A549 (cell line): Measurements from ENCODE around the gene NRG3. TPM values are rescaled to one million over a fixed set of nuclear protein-coding genes. Genes with fewer than 3 reads are reported as not detected.
"Not testable (repeated sequence)": the region's sequence is repeated elsewhere in the genome, so short reads cannot be mapped to it uniquely, and the experiment has no call there.

Experiments
- ATAC-seq, 2 experiments: fragments of 200-7000 bp in 1 of 2; fragments of >200 bp in 1 of 2; cut with Nextera tagmentation in 1 of 2; cut with Tn5 transposase in 1 of 2; 3 replicates each; pipeline versions ENCODE4 v1.8.0 to v1.9.1; 2018 to 2020; ENCODE audit warnings: mild to moderate bottlenecking in 1 of 2, moderate library complexity in 1 of 2
- CTCF ChIA-PET: fragments of 300-600 bp; sonication (Branson Sonifier 250); formaldehyde crosslinking; extraction: SDS; loops from one replicate; lab custom pipeline; 2021; ENCODE audit warnings: antibody characterized with exemption, inconsistent platforms; lab: Yijun Ruan, JAX
- POLR2A ChIA-PET: fragments of 350-600 bp; formaldehyde crosslinking; extraction: SDS; loops from one replicate; lab custom pipeline; 2021; ENCODE audit warnings: antibody characterized with exemption, inconsistent platforms; lab: Yijun Ruan, JAX
- DNase-seq, 2 experiments: peaks; one replicate each; pipeline versions ENCODE4 v3.0.0 to v3.0.0-alpha.2; 2011 to 2016; ENCODE audit warnings: low read depth in 1 of 2, low spot score in 1 of 2
- FAIRE-seq: peaks from 2 replicates; lab custom pipeline; 2011; peaks lifted over from hg19 to GRCh38; lab: Jason Lieb, UNC
- H3K27ac ChIP-seq, 2 experiments: fragments of >200 bp; sonication (Bioruptor Twin); formaldehyde crosslinking; 3 replicates each; pipeline ENCODE4 v1.5.1; 2016 to 2017
- H3K4me1 ChIP-seq: fragments of >200 bp; sonication (Bioruptor Twin); formaldehyde crosslinking; 3 replicates; pipeline ENCODE4 v1.6.1; 2016
- H3K4me2 ChIP-seq: fragments of >200 bp; sonication (Bioruptor Twin); formaldehyde crosslinking; 3 replicates; pipeline ENCODE4 v1.6.1; 2016
- H3K4me3 ChIP-seq: fragments of >200 bp; sonication (Bioruptor Twin); formaldehyde crosslinking; 3 replicates; pipeline ENCODE4 v1.5.1; 2016
- H3K9me3 ChIP-seq: fragments of >200 bp; sonication (Bioruptor Twin); formaldehyde crosslinking; 3 replicates; pipeline ENCODE4 v1.6.1; 2016
- CBX8 ChIP-seq: fragments of 200-600 bp; sonication (generic); IDR thresholded peaks from 2 replicates; pipeline ENCODE4 v1.6.1; 2016
- CEBPB ChIP-seq, 2 experiments: fragments of >200 bp in 1 of 2; sonication (Bioruptor Twin) in 1 of 2; formaldehyde crosslinking in 1 of 2; IDR thresholded peaks; 2 replicates each; pipeline ENCODE4 v1.6.1; 2012 to 2016
- CHD4 ChIP-seq: fragments of 200-600 bp; sonication (generic); IDR thresholded peaks from 2 replicates; pipeline ENCODE4 v1.6.1; 2016; ENCODE audit warnings: antibody characterized with exemption, mild to moderate bottlenecking, borderline replicate concordance
- EHMT2 ChIP-seq: fragments of 200-600 bp; sonication (generic); IDR thresholded peaks from 2 replicates; pipeline ENCODE4 v1.6.1; 2016; ENCODE audit warnings: antibody characterized with exemption, low read depth, mild to moderate bottlenecking, moderate library complexity
- ELK1 ChIP-seq: fragments of 150-350 bp; IDR thresholded peaks from 2 replicates; pipeline ENCODE4 v1.6.1; 2014; ENCODE audit warnings: low read depth, mild to moderate bottlenecking, low read length
- ESRRA ChIP-seq: fragments of 150-350 bp; IDR thresholded peaks from 2 replicates; pipeline ENCODE4 v1.6.1; 2014; ENCODE audit warnings: mild to moderate bottlenecking, low read length, borderline replicate concordance
- FOSB ChIP-seq: fragments of 250-450 bp; sonication (Bioruptor Pico); IDR thresholded peaks from 2 replicates; pipeline ENCODE4 v1.5.0; 2020; ENCODE audit warnings: mild to moderate bottlenecking, moderate library complexity
- HDAC2 ChIP-seq: fragments of 200-600 bp; sonication (generic); IDR thresholded peaks from 2 replicates; pipeline ENCODE4 v1.6.1; 2016
- HEYL ChIP-seq: fragments of 250-450 bp; sonication (Bioruptor Pico); IDR thresholded peaks from 2 replicates; pipeline ENCODE4 v1.8.0; 2021; ENCODE audit warnings: mild to moderate bottlenecking, moderate library complexity
- HOXA7 ChIP-seq: fragments of 250-450 bp; sonication (Bioruptor Pico); IDR thresholded peaks from 2 replicates; pipeline ENCODE4 v1.5.0; 2020; ENCODE audit warnings: mild to moderate bottlenecking, moderate library complexity
- JUN ChIP-seq, 2 experiments: fragments of >200 bp; sonication (Bioruptor Twin); formaldehyde crosslinking; IDR thresholded peaks; 2 replicates in 1 of 2; 3 replicates in 1 of 2; pipeline ENCODE4 v1.6.1; 2016 to 2017
- JUNB ChIP-seq: fragments of >200 bp; sonication (Bioruptor Twin); formaldehyde crosslinking; IDR thresholded peaks from 2 replicates; pipeline ENCODE4 v1.6.1; 2016
- KDM1A ChIP-seq: fragments of 200-600 bp; sonication (generic); IDR thresholded peaks from 2 replicates; pipeline ENCODE4 v1.6.1; 2016; ENCODE audit warnings: low read depth, mild to moderate bottlenecking
- MAFK ChIP-seq: fragments of 450-650 bp; IDR thresholded peaks from 2 replicates; pipeline ENCODE4 v1.6.1; 2014; ENCODE audit not compliant: partially characterized antibody
- NFE2L2 ChIP-seq: fragments of 150-350 bp; conservative IDR thresholded peaks from 2 replicates; pipeline ENCODE4 v1.6.1; 2014; ENCODE audit warnings: low read length
- NR3C1 ChIP-seq: fragments of >200 bp; sonication (Bioruptor Twin); formaldehyde crosslinking; IDR thresholded peaks from 3 replicates; pipeline ENCODE4 v1.6.1; 2017
- PHF8 ChIP-seq: fragments of 200-600 bp; sonication (generic); IDR thresholded peaks from 2 replicates; pipeline ENCODE4 v1.6.1; 2016; ENCODE audit warnings: low read depth, mild to moderate bottlenecking, antibody characterized with exemption, moderate library complexity, borderline replicate concordance
- RAD21 ChIP-seq, 2 experiments: fragments of >200 bp in 1 of 2; sonication (Bioruptor Twin) in 1 of 2; formaldehyde crosslinking in 1 of 2; IDR thresholded peaks in 1 of 2; conservative IDR thresholded peaks in 1 of 2; 2 replicates in 1 of 2; 3 replicates in 1 of 2; pipeline ENCODE4 v1.6.1; 2012 to 2018; ENCODE audit warnings: inconsistent platforms in 1 of 2
- RARB ChIP-seq: fragments of 250-450 bp; sonication (Bioruptor Pico); IDR thresholded peaks from 2 replicates; pipeline ENCODE4 v1.8.0; 2021; ENCODE audit warnings: mild to moderate bottlenecking, moderate library complexity
- SMC3 ChIP-seq: fragments of >200 bp; sonication (Bioruptor Twin); formaldehyde crosslinking; IDR thresholded peaks from 3 replicates; pipeline ENCODE4 v1.6.1; 2018; ENCODE audit warnings: inconsistent platforms
- SREBF2 ChIP-seq: fragments of 450-650 bp; IDR thresholded peaks from 2 replicates; pipeline ENCODE4 v1.6.1; 2014; ENCODE audit warnings: mild to moderate bottlenecking, moderate library complexity
- TFCP2L1 ChIP-seq: fragments of 250-450 bp; sonication (Bioruptor Pico); IDR thresholded peaks from 2 replicates; pipeline ENCODE4 v1.5.0; 2021; ENCODE audit warnings: mild to moderate bottlenecking
- TP53 ChIP-seq: fragments of 250-450 bp; sonication (Bioruptor Pico); IDR thresholded peaks from 2 replicates; pipeline ENCODE4 v1.5.0; 2021; ENCODE audit warnings: mild to moderate bottlenecking, moderate library complexity
- ZC3H11A ChIP-seq: fragments of 450-650 bp; IDR thresholded peaks from 2 replicates; pipeline ENCODE4 v1.6.1; 2014; ENCODE audit warnings: antibody characterized with exemption, mild to moderate bottlenecking
- ZNF302 ChIP-seq: fragments of 250-450 bp; sonication (Bioruptor Pico); IDR thresholded peaks from 2 replicates; pipeline ENCODE4 v1.9.0; 2021; ENCODE audit warnings: inconsistent platforms, mild to moderate bottlenecking, moderate library complexity
- WGBS: methylation state at CpG from one replicate; pipeline ENCODE4 v1.1.6; 2017; ENCODE audit errors: missing lambda C conversion rate; 5-methylcytosine and 5-hydroxymethylcytosine counted together
- polyA plus RNA-seq, 4 experiments: library from polyadenylated mRNA; depleted of rRNA in 3 of 4; stranded (reverse); fragments of >200 nt; fragmentation: RNase III in 1 of 4; extraction: RNeasy Plus Mini Kit Qiagen cat#74134 plus additional on column Dnase treatment in 1 of 4; gene quantifications; 2 replicates in 3 of 4; 3 replicates in 1 of 4; pipeline ENCODE4 v1.2.3, GENCODE V29; 2011 to 2017
- TF ChIP-seq, protein P1 (sequence below): fragments of 250-450 bp; sonication (Bioruptor Pico); IDR thresholded peaks from 2 replicates; pipeline ENCODE4 v1.5.0; 2021; ENCODE audit warnings: mild to moderate bottlenecking, moderate library complexity, borderline replicate concordance
- TF ChIP-seq, protein P2 (sequence below): IDR thresholded peaks from 2 replicates; pipeline ENCODE4 v1.6.1; 2012

The NRG3 gene
- polyA plus RNA-seq, 2 of the 4 experiments (the other 2 are of a cell fraction), result not detected

DNA sequence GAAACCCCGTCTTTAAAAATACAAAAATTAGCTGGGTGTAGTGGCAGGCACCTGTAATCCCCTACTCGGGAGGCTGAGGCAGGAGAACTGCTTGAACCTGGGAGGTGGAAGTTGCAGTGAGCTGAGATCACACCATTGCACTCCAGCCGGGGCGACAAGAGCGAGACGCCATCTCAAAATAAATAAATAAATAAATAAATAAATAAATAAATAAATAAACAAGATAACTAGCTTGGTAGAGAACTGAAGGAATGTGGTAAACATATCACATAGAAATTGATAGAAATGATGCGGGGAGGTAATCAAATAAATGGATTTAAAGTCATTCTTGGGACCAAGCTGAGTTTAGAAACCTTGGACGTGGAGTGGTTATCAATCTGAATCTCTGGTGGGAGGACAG lies 1131.5 kb downstream of the NRG3 start:
- FAIRE-seq, H3K4me1 ChIP-seq, ATAC-seq, H3K4me3 ChIP-seq, H3K9me3 ChIP-seq, DNase-seq, H3K27ac ChIP-seq, CTCF ChIA-PET, POLR2A ChIA-PET, H3K4me2 ChIP-seq: not testable (repeated sequence)
- peak; percentile 44 for TF ChIP-seq ZC3H11A
- WGBS, result 34% methylated on average over 8 of the region's 8 CpGs

DNA sequence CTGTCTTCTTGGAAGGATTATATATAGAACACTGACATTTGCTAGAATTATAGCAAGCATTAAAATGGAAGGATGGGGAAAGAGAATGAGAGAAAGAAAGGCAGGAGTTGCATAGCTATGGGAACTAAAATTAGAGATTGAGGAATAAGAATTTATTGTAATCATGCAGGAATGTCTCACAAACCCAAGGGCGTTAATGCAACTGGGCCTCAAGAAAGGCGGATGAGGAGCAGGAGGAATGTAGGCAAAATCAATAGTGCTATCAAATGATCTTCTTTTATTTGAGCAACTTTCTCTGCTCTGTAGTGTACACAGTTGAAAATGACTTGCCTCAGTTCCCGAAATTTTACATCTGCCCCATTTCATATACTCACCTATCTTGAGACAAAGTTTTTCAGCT lies 1132.5 kb downstream of the NRG3 start:
- Histone ChIP-seq H3K9me3 (no peaks in the 10 kb centered on the region), H3K4me1 (no peaks in the 10 kb centered on the region), H3K4me3 (no peak overlapping the region), H3K27ac (no peak overlapping the region), H3K4me2 (no peak overlapping the region)
- ATAC-seq, result no peak
- DNase-seq, result no peak
- FAIRE-seq, result no peak
- POLR2A ChIA-PET, result no interaction called here
- CTCF ChIA-PET, result no interaction called here
- 1% methylated on average over 3 of the region's 3 CpGs for WGBS
- TF ChIP-seq ZNF302, result no peak
- TF ChIP-seq, protein P1, sequence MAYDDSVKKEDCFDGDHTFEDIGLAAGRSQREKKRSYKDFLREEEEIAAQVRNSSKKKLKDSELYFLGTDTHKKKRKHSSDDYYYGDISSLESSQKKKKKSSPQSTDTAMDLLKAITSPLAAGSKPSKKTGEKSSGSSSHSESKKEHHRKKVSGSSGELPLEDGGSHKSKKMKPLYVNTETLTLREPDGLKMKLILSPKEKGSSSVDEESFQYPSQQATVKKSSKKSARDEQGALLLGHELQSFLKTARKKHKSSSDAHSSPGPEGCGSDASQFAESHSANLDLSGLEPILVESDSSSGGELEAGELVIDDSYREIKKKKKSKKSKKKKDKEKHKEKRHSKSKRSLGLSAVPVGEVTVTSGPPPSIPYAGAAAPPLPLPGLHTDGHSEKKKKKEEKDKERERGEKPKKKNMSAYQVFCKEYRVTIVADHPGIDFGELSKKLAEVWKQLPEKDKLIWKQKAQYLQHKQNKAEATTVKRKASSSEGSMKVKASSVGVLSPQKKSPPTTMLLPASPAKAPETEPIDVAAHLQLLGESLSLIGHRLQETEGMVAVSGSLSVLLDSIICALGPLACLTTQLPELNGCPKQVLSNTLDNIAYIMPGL (CRISPR knock-in tag), result no peak
- TF ChIP-seq SREBF2, result no peak
- no peak for TF ChIP-seq TP53 (CRISPR knock-in tag)
- no peak for TF ChIP-seq CEBPB (IDR thresholded peaks at IDR 0.05)
- TF ChIP-seq ELK1, result no peak
- TF ChIP-seq CBX8, result no peak
- TF ChIP-seq SMC3, result no peak
- TF ChIP-seq KDM1A, result no peak
- no peak for TF ChIP-seq ESRRA
- TF ChIP-seq EHMT2, result no peak
- TF ChIP-seq RARB (CRISPR knock-in tag), result no peak
- TF ChIP-seq NR3C1, result no peak
- no peak for TF ChIP-seq HDAC2
- TF ChIP-seq JUNB, result no peak
- no peak for TF ChIP-seq NFE2L2
- TF ChIP-seq PHF8, result no peak
- TF ChIP-seq HOXA7 (CRISPR knock-in tag), result no peak
- TF ChIP-seq, protein P2, sequence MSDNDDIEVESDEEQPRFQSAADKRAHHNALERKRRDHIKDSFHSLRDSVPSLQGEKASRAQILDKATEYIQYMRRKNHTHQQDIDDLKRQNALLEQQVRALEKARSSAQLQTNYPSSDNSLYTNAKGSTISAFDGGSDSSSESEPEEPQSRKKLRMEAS, result no peak
- no peak for TF ChIP-seq FOSB (CRISPR knock-in tag)

DNA sequence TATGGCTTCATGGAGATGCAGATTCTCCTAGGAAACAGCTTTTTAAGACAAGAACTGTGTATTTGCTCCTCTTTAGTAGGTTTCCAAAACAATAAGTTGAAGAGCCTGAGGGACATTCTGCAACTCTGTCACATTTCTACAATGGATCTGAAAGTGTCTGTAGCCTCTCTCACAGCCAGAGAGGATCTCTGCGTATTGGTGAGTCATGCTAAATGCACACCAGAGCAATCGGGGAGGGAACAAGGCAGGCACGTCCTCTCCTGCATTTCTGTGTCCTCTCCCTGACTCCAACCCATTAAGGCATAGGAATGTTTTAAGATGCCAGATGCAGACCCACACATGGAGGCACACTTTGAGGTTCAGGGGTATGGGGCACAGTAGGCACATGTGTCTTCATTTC lies 1137.9 kb downstream of the NRG3 start:
- CTCF ChIA-PET, result no interaction called here
- ATAC-seq (no peak), DNase-seq (no peak)
- no peak overlapping the region for H3K4me3 ChIP-seq
- H3K4me2 ChIP-seq, result no peak overlapping the region
- no peak overlapping the region for H3K27ac ChIP-seq
- WGBS, result 2% methylated on average over 3 of the region's 3 CpGs
- POLR2A ChIA-PET, result no interaction called here
- no peaks in the 10 kb centered on the region for H3K9me3 ChIP-seq
- TF ChIP-seq KDM1A (no peak), TFCP2L1 (CRISPR knock-in tag) (no peak), RAD21 (conservative IDR thresholded peaks at IDR 0.05 in 1 of 2, IDR thresholded peaks at IDR 0.05 in 1 of 2) (no peak), TP53 (CRISPR knock-in tag) (no peak), HEYL (no peak), CHD4 (no peak), JUN (IDR thresholded peaks at IDR 0.05) (no peak), RARB (CRISPR knock-in tag) (no peak), CEBPB (IDR thresholded peaks at IDR 0.05) (no peak), FOSB (CRISPR knock-in tag) (no peak), MAFK (no peak)
- TF ChIP-seq, all 56 proteins: peak for 0
- no peak for FAIRE-seq
- H3K4me1 ChIP-seq, result no peaks in the 10 kb centered on the region
